ENCODE results near the gene NINJ2.

NINJ2 gene

DNA sequence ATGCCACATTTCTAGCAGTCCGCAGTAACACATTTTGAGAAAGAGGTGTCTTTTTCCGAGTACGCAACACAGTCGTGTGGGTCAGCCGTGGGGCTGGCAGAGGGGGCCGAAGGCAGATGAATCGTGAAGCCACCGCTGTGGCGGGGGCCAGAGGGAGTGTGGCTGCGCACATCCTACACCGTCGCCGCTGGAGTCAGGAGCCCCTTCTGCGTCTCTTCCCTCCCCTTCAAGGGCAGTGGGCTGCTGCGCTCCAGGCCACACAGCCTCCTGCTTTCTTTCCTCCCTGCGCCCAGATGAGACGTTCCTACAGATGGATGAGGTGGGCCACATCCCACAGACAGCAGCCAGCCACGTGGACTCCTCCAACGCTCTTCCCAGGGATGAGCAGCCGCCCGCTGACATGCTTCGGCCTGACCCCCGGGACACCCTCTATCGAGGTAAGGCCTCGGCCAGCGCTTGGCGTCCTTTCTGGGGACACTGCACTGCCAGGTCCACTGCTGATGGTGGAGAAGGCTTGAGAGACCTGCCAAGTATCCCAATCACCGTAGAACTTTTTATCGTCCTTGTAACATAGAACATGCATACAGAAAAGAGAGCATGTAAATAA, 113.7 kb downstream of the NINJ2 start:
- DNase-seq (ENCODE audit: low read depth in 2 of 2), result no peak

DNA sequence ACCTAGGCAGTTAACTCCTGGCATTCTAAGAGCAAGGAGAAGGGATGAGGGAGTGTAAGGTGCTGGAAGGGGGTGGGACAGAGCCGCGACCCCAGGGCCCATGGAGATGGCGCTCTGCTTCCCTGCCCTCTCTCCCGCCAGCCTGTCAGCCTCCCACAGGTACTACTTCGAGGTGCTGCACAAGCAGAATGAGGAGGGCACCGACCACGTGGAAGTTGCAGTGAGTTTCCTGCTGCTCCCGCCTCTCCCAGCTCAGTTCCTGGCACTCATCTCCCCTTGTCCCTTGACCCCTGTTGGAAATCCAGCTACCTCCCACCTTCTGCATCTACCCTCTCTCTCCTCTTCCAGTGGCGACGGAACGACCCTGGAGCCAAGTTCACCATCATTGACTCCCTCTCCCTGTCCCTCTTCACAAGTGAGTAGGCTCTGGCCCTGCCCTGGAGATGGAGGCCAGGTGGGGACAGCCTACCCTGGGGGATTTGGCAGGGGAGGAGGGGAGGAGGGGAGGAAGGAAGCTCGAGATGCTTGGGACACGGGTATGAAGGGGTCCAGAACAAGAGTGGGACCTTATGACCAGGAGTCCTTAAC, 115.3 kb downstream of the NINJ2 start:
- DNase-seq (ENCODE audit: low read depth in 2 of 2), result no peak

DNA sequence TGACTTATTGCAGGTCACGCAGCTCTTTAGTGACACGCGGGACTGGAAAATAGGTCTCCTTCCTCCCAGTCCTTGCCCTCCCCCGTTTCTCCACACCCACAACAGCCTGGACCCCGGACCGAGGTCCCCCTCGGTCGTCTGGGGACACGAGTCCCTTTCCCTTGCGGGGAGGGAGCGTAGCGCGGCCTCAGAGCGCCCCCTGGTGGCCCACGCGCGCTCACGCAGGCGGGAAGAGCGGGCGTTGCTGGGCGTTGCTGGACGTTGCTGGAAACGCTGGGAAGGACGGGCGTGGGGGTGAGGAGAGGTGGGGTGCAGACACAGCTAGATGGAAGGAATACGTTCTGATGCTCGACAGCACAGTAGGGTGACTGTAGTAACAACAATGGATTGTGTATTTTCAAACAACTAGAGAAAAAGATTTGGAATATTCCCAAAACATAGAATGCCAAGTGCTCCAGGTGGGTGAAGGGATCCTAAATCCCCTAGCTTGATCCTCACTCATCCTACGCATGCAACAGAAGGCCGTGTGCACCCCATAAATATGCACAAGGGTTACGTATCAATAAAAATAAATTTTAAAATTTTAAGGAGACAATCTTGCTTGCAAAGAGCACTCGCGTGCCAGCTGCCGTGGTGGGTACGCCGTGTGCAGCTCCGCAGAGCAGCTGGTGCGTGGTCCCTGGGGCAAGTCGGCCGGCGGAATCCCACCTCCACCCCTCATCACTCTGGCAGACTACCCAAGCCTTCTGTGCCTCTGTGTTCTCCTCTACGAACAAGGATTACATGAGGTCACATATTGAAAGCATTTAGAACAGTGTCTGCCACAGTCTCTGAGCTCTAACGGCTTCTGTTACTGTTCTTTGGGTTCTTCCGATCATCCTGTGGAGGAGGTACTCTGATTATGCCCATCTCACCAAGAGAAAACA, 116.1 kb downstream of the NINJ2 start:
- DNase-seq (ENCODE audit: low read depth in 2 of 2), result peak; percentile 25 to 60

DNA sequence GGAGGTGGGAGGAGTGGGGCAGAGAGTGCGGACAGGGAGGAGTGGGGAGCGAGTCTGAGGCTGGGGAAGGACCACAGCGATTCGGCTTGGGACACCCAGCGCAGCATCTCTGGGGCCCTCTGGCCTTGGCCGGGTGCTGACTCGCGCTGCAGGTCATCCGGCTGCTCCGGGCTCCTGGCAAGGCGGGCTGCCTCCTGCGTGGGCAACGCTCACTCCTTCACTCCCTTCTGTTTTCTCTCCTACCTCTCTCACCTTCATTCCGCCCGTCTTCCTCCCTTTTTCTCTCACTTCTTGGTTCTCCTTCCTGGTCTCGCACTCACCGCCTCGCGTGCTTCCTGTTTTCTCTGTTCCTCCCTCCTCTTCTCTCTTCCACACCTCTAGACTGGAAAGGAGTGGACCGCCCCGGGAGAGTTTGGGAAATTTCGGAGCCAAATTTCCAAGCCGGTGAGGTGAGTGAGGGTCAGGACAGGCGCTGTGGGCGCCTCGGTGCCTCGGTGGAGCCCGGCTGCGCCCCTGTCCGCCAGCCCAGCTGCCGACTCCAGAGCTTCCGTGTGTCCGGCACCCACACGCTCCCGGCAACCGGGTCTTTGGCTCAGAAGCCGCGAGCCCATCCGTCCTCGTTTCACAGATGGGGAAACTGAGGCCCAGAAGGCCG, 116.9 kb downstream of the NINJ2 start:
- DNase-seq (ENCODE audit: low read depth in 2 of 2), result no peak

DNA sequence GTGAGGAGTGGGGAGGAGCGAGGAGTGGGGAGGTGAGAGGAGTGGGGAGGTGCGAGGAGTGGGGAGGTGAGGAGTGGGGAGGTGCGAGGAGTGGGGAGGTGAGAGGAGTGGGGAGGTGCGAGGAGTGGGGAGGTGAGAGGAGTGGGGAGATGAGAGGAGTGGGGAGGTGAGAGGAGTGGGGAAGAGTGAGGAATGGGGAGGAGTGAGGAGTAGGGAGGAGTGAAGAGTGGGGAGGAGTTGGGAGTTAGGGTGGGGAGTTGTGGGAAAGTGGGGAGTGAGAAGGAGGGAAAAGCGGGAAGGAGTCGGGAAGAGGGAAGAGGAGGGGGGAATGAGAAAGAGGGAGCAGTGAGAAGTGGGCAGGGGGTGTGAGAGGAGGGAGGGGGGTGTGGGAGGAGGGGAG, 117.4 kb downstream of the NINJ2 start:
- no peak for DNase-seq (ENCODE audit: low read depth in 2 of 2)

DNA sequence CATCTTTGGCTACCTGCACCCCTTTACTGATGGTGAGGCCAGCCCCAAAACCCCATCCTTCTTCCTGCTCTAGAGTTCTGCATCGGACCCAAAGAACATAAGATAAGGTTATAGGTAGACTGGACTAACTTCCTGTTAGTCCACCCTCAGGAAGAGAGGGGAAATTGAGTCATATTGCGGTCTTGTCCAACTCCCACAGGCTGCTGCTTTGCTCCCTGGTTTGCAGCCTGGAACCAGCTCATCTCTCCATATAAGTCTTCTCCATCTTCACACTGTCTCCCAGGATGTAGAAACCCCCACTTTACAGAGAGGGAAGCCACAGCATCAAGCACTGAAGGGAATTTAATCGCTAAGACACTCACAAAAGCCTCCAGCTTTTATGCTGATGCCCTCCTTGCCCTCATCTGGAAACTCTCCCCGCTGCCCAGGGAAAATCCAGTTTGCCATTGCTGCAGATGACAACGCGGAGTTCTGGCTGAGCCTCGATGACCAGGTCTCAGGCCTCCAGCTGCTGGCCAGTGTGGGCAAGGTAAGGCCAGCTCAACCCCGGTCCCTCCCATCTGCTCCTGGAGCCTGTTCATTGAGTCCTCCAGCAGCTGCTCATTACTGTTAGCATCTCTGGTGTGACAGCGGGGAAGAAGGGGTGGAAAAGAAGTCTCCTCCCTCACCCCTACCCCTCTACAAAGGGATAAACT, 118.2 kb downstream of the NINJ2 start:
- DNase-seq (ENCODE audit: low read depth in 2 of 2), result no peak

DNA sequence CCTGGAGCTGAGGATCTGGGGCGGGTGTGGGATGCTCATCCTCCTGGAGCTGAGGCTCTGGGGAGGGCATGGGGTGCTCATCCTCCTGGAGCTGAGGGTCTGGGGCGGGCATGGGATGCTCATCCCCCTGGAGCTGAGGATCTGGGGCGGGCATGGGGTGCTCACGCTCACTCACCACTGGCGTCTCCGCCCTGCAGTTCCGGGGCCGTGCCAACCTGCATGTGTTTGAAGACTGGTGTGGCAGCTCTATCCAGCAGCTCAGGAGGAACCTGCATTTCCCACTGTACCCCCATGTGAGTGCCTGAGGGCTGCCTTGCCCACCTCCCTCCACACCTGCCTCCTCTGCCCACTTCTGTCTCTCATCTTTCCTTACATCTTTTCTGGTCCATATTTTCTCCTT, 119.1 kb downstream of the NINJ2 start:
- no peak for DNase-seq (ENCODE audit: low read depth in 2 of 2)

DNA sequence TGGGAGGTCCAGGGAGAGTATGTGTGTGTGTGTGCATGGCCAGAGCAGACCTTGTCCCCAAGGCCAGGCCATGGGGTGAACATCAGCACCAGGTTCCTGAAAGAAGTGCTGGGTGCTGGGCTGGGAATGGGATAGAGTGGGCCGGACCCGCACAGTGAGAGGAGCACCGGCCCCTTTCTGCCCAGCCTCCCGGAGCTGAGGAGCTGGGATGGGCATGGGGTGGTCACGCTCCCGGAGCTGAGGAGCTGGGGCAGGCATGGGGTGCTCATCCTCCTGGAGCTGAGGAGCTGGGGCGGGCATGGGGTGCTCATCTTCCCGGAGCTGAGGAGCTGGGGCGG, 120.2 kb downstream of the NINJ2 start:
- DNase-seq (ENCODE audit: low read depth in 2 of 2), result no peak

DNA sequence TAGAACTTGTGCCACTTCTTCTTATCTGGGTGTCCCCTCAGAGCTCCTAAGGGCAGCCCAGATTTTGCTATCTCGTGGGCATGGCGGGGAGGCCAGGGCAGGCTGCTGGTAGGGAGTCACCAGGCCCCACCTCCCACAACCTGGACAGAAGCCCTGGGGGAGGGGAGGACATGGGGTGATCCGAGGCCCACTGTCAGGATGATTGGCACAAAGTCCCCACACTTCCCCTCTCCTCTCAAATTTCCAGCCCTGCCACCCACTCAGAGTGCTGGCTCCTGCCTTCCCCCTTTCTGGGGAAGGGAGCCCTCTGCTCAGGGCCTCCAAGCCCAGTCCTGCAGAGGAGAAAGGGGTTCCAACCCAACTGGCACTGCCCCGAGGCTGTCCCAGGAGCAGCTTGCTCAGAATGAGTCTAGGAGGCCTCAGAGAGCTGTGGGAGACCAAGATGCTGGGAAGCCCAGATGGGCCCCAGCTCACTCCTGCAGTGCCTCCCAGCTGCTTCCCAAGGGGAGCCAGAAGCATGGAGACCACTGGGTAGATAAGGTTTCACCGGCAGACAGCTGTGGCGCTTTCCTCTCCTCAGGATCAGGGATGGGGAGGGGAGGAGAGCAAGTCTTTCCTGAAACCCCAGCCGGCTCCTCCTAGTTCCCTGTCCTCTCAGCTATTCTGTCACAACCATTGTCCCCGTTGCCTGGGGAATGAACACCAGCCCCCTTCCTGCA, 120.7 kb downstream of the NINJ2 start:
- DNase-seq (ENCODE audit: low read depth in 2 of 2), result no peak

DNA sequence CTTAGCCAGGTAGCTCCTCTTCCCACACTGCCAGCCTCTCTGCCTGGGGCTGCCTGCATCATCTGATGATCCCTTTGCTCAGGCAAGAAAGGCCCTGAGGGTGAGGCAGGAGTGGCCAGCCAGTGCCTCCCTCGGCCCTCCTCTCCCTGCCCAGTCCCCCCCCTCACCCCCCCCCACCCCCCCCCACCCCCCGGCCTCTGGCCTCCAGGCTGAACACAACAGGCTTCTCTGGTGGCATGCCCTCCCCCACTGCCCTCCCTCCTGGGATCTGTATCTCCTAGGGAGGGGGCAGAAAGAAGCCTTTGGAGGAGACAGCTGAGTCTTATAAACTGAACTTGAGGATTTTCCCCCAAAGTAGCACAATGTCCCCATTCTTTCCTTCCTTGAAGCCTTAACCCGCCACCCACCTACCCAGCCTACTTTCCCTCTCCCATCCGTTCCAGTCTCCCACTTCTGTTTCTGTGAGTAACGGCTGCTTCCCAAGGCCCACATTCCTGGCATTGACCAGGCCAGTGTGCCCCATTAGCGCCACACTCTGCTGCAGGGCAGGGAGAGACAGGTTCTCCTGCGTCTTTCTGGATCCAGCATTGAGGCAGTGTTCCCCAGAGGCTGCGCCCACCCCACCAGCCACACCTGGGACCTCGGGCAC, 121.4 kb downstream of the NINJ2 start:
- DNase-seq (ENCODE audit: low read depth in 2 of 2), result no peak

DNA sequence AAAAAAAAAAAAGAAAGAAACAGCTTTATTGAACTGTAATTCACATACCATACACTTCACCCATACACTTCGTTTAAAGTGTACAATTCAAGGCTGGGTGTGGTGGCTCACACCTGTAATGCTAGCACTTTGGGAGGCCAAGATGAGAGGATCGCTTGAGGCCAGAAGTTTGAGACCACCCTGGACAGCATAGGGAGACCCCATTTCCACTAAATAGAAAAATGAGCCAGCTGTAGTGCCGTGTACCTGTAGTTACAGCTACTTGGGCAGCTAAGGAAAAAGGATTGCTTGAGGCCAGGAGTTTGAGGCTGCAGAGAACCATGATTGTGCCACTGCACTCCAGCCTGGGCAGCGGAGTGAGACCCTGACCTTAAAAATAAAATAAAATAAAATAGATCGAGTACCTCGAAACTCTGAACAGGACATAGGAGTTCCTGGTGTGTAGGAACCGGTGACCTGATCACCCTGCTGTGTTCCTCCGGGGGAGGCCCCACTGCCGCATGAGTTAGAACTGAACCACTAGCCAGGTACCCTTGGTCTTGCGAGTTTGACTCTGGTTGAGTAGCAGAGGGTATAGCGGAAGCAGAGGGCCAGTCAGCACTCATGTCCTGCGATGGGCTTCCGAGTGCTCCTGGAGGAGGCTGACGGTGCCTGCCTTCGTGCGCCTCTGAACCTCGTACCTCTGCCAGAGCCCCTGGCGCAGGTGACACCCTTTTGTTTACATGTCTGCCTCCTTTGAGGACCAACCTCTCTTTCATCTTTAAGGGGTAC, 123.5 kb downstream of the NINJ2 start:
- no peak for DNase-seq (ENCODE audit: low read depth in 2 of 2)

DNA sequence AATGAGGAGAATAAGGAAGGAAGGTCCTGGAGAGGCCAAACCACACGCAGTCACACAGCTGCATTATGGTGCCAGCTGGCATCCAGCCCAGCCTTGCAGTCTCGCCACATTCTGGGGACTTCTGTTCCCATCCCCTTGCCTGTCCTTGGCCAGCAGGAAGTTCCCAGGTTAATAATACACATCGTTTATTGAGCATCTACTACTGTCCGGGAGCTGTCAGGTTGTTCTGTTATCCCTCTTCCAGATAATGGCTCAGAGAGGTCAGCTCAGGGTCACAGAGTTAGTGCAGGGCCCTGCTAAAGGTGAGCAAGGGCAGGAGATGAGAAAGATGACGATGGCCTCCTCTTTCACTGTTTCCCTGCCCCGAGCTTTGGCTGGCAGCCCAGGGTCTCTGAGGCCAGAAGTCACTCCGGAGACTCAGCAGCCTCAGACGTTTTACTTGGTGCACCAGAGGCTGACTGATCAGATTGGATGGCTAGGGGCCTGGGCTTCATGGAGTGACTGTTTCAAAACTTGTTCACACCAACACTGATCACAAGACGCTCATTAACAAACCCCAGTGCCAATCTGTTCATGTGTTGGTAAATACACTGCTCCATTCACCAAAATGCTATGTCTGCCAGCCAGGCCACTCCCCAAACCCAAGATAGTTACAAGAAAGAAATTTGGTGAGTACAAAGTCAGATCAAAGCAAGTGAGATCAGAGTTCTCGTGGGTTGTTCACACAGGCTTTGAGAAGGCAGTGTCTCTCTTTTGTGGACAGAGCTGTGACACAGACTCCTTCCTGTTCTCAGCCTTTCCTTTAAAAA, 124.3 kb downstream of the NINJ2 start:
- no peak for DNase-seq (ENCODE audit: low read depth in 2 of 2)

DNA sequence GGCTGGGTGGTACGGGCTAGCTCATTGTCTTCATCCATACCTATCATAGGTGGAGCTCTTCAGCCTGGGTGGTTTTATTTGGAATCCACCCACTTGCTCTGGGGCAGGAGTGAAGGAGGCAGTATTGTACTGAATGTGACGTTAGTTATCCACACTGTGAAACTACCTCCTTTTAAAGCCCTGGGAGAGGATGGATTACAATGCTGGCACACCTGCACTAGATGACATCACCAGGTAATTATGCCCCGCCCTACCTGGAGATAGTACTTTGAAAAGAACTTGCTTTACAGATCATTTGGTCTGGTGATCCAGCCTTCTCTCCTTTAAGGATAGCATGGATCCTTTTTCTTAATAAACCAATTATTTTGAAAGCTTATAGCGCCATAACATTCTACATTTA, 125.5 kb downstream of the NINJ2 start:
- no peak for DNase-seq (ENCODE audit: low read depth in 2 of 2)

DNA sequence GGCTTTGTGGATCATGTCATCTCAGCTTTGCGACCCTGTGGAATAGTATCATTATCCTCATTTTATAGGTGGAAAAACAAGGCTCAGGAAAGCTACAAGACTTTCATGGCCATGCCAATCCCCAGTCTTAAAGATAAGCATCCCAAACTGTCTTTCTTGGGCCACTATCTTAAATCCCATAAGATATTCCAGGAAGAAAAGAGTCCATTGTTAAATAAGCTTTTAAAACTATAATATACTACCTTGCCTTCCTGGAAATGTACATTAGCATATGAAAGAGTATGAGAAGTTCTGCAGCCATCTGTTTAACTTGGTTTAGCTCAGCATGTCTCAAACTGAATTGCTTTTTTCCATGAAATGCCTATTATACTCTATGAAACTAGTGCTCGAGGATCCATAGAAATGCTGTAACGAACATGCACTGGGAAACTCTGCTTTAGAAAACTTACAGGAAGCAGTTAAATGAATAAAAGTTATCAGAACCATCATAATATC, 126.4 kb downstream of the NINJ2 start:
- DNase-seq (ENCODE audit: low read depth in 2 of 2), result no peak

DNA sequence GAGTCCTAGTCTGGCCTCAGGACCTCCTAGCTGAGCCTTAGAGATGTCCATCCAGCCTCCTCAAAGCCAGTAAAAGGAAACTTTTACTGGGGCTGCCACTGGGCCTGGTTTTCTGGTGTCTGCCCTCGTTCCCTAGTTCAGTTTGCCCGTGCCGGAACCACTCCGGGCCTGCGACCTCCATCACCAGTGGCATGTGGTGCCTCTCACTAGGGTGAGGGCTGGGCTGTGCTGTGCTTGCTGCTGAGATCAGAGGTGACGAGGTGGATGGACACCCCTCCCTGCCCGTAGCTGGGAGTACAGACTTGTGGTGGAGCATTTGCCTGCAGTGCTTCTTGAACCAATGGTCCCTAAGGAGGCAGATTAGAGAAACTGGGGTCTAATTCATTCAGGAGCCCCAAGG, 127.8 kb downstream of the NINJ2 start:
- DNase-seq (ENCODE audit: low read depth in 2 of 2), result no peak

DNA sequence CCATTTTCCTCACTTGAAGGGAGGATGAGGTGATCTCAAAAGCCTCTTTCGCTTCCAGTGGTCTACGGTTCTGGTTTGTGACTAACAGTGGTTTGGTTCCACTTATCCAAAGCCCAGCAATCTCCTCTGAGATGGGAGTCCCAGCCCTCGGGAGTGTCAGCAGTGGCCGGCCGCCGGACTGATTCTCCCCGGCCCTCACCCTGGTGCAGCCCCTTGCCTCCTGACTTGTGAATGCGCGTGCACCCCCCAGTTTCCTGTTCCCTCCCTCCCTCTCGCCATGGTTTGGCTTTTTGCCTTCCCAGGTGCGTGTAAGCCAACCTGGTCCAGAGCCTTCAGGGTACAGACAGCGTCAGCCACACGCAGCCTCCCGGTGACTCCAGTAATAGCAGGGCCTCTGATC, 129.0 kb downstream of the NINJ2 start:
- no peak for DNase-seq (ENCODE audit: low read depth in 2 of 2)

DNA sequence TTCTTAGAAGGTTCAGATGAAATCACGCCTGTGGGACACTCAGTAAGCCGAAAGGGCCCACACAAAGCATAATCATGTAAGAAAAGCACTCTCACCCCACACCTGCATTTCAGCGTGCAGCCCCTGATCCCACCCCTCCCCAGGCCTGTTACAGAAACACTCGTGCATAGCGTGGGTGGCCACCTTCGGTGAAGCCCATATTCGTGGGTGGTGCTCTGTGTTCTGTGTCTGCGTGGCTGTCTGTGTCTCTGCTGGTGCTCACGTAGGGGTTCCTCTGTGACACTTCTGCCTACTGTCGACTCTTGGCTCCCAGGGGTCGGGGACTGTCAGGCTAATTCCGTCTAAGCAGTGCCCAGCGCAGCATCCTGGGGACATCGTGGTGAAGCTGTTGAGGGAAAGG, 129.5 kb downstream of the NINJ2 start:
- DNase-seq (ENCODE audit: low read depth in 2 of 2), result no peak

DNA sequence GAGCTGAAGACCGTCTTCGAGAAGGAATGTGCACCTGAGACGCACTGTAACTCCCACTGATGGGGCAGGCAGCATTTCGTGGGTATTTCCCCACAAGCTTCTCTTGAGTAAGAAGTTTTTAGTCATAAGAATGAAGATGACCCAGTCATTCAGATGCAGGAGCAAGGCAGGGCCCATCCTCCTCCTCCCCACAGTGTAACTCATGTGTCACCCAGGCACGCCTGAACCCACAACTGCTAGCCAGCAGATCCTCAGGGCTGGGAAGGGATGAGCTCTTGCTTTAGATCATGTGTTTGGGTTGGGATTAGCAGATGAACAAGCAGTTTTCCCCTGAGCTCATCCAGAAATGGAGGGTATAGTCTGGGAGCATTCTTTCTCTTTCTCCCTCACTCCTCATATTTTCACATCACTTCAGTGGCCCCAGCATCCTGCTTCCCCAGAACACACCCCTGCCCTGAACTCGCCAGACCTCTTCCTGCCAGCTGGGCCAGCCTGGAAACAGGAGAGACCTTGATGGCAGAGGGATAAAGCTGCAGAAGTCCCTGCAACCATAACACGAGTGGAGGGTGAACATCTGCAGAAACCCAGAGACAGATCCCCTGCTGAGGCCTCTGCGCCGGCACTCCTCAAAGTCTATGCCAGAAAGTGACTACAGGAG, 130.2 kb downstream of the NINJ2 start:
- DNase-seq (ENCODE audit: low read depth in 2 of 2), result no peak

Data from stimulated activated CD4-positive, alpha-beta T cell treated with anti-CD3 and anti-CD28 coated beads, Interleukin-1b, Interleukin-23, amount 100 ng/mL, for 1 hour (primary cell).